Liver (tissue), 9 donors: ENCODE results near the gene SLC4A11. TPM values are rescaled to one million over a fixed set of nuclear protein-coding genes. Genes with fewer than 3 reads are reported as not detected.

Experiments used
- DNase-seq: peaks from one replicate; pipeline ENCODE4 v3.0.0-alpha.2; 2017; ENCODE audit warnings: low spot score
- H3K27ac ChIP-seq, 2 donors: one replicate each; pipeline ENCODE4 v1.7.0; 2013; ENCODE audit warnings: inconsistent platforms in 2 of 2, low read length in 2 of 2, control low read depth in 1 of 2, low read depth in 1 of 2, mild to moderate bottlenecking in 1 of 2
- H3K27me3 ChIP-seq, 4 donors: one replicate each; pipeline versions ENCODE4 v1.6.1 to v1.7.0; 2013; ENCODE audit warnings: low read length in 3 of 4, inconsistent platforms in 1 of 4, mild to moderate bottlenecking in 1 of 4, moderate library complexity in 1 of 4; ENCODE audit not compliant: control insufficient read depth in 4 of 4, insufficient read depth in 4 of 4
- H3K36me3 ChIP-seq, 4 donors: one replicate each; pipeline versions ENCODE4 v1.6.1 to v1.7.0; 2013; ENCODE audit warnings: low read length in 3 of 4, mild to moderate bottlenecking in 3 of 4, low read depth in 1 of 4, moderate library complexity in 1 of 4; ENCODE audit not compliant: control insufficient read depth in 4 of 4, insufficient read depth in 3 of 4
- H3K4me1 ChIP-seq, 4 donors: one replicate each; pipeline versions ENCODE4 v1.6.1 to v1.7.0; 2013; ENCODE audit warnings: low read length in 3 of 4, mild to moderate bottlenecking in 3 of 4, moderate library complexity in 1 of 4; ENCODE audit not compliant: control insufficient read depth in 4 of 4, insufficient read depth in 4 of 4
- H3K4me3 ChIP-seq, 3 donors: one replicate each; pipeline versions ENCODE4 v1.6.1 to v1.7.0; 2013; ENCODE audit warnings: low read length in 3 of 3, control low read depth in 1 of 3, low read depth in 1 of 3, mild to moderate bottlenecking in 1 of 3
- H3K9ac ChIP-seq, 2 donors: one replicate each; pipeline ENCODE4 v1.7.0; 2013; ENCODE audit warnings: low read length in 2 of 2, mild to moderate bottlenecking in 2 of 2, moderate library complexity in 2 of 2, control low read depth in 1 of 2, low read depth in 1 of 2
- H3K9me3 ChIP-seq, 4 donors: one replicate each; pipeline versions ENCODE4 v1.6.1 to v1.7.0; 2013; ENCODE audit warnings: low read length in 3 of 4; ENCODE audit not compliant: control insufficient read depth in 4 of 4
- ATF3 ChIP-seq: IDR thresholded peaks from 2 replicates; pipeline ENCODE4 v1.6.1; 2016; ENCODE audit warnings: antibody characterized with exemption
- CTCF ChIP-seq: fragments of 150-350 bp; IDR thresholded peaks from 2 replicates; pipeline ENCODE4 v1.5.1; 2017; ENCODE audit warnings: improper control_type of control experiment, low read depth, low read length; ENCODE audit not compliant: missing input control
- EGR1 ChIP-seq, 2 donors: IDR thresholded peaks; 2 replicates each; pipeline ENCODE4 v1.6.1; 2016 to 2018; ENCODE audit warnings: antibody characterized with exemption in 2 of 2, low read depth in 2 of 2
- FOXA1 ChIP-seq: IDR thresholded peaks from 2 replicates; pipeline ENCODE4 v1.6.1; 2016; ENCODE audit warnings: antibody characterized with exemption
- FOXA2 ChIP-seq: IDR thresholded peaks from 2 replicates; pipeline ENCODE4 v1.6.1; 2016; ENCODE audit warnings: antibody characterized with exemption
- GABPA ChIP-seq, 2 donors: IDR thresholded peaks in 1 of 2; conservative IDR thresholded peaks in 1 of 2; 2 replicates each; pipeline ENCODE4 v1.6.1; 2016; ENCODE audit warnings: antibody characterized with exemption in 2 of 2, mild to moderate bottlenecking in 1 of 2, moderate library complexity in 1 of 2
- HNF4A ChIP-seq, 2 donors: conservative IDR thresholded peaks; 2 replicates each; pipeline ENCODE4 v1.6.1; 2016; ENCODE audit warnings: antibody characterized with exemption in 2 of 2, mild to moderate bottlenecking in 2 of 2
- HNF4G ChIP-seq: IDR thresholded peaks from 2 replicates; pipeline ENCODE4 v1.6.1; 2016; ENCODE audit warnings: antibody characterized with exemption
- JUND ChIP-seq, 2 donors: IDR thresholded peaks; 2 replicates each; pipeline ENCODE4 v1.6.1; 2016; ENCODE audit warnings: antibody characterized with exemption in 2 of 2
- NR2F2 ChIP-seq: IDR thresholded peaks from 2 replicates; pipeline ENCODE4 v1.6.1; 2016; ENCODE audit warnings: antibody characterized with exemption
- RAD21 ChIP-seq, 2 donors: IDR thresholded peaks; 2 replicates each; pipeline ENCODE4 v1.6.1; 2016; ENCODE audit warnings: antibody characterized with exemption in 2 of 2, mild to moderate bottlenecking in 2 of 2
- REST ChIP-seq: IDR thresholded peaks from 2 replicates; pipeline ENCODE4 v1.6.1; 2016; ENCODE audit warnings: antibody characterized with exemption, mild to moderate bottlenecking
- RXRA ChIP-seq, 2 donors: IDR thresholded peaks; 2 replicates each; pipeline ENCODE4 v1.6.1; 2017 to 2018; ENCODE audit warnings: antibody characterized with exemption in 2 of 2, mild to moderate bottlenecking in 1 of 2
- SP1 ChIP-seq: IDR thresholded peaks from 2 replicates; pipeline ENCODE4 v1.6.1; 2018; ENCODE audit warnings: antibody characterized with exemption, mild to moderate bottlenecking
- TAF1 ChIP-seq: conservative IDR thresholded peaks from 2 replicates; pipeline ENCODE4 v1.6.1; 2016; ENCODE audit warnings: antibody characterized with exemption, mild to moderate bottlenecking
- YY1 ChIP-seq: IDR thresholded peaks from 2 replicates; pipeline ENCODE4 v1.6.1; 2016; ENCODE audit warnings: antibody characterized with exemption, mild to moderate bottlenecking
- ZBTB33 ChIP-seq: IDR thresholded peaks from 2 replicates; pipeline ENCODE4 v1.6.1; 2016; ENCODE audit warnings: antibody characterized with exemption
- WGBS: extraction: QIAGEN DNeasy Blood & Tissue Kit; methylation state at CpG from one replicate; pipeline ENCODE4 v1.1.7; 2013; 5-methylcytosine and 5-hydroxymethylcytosine counted together
- polyA plus RNA-seq, 2 donors: library from polyadenylated mRNA; stranded (reverse) in 1 of 2; unstranded in 1 of 2; fragments of 200-250 nt in 1 of 2; fragments of >200 nt in 1 of 2; fragmentation: Nextera tagmentation in 1 of 2; extraction: Ambion mirVana in 1 of 2; gene quantifications; one replicate each; pipeline versions ENCODE4 v1.2.1 to v1.2.3, GENCODE V29; 2013 to 2015
- total RNA-seq, 2 donors: library from RNA; depleted of rRNA; stranded (reverse); fragments of >200 nt; gene quantifications; one replicate each; pipeline ENCODE4 v1.2.3, GENCODE V29; 2014
- TF ChIP-seq, protein P1 (sequence below): IDR thresholded peaks from 2 replicates; pipeline ENCODE4 v1.6.1; 2016; ENCODE audit warnings: antibody characterized with exemption
- donor health status: healthy.
- donor health status: healthy.
- donor health status: healthy.
- donor health status: healthy.
- donor health status: healthy.

The SLC4A11 gene
- total and polyA plus RNA-seq, 4 donors: under 0.01 to 0.13 (median 0.06) TPM

GRCh38 chr20:3233991-3234498 is 4.9 kb downstream of the SLC4A11 start:
- WGBS: 93% methylated on average over 25 of the region's 25 CpGs
- Histone ChIP-seq H3K36me3 (no peaks in the 10 kb centered on the region), H3K9ac (no peak overlapping the region), H3K27me3 (peaks cover 0 to 2% (median 0%) of the 10 kb centered on the region in 4 donors), H3K4me3 (no peak overlapping the region), H3K9me3 (no peaks in the 10 kb centered on the region), H3K27ac (no peak overlapping the region), H3K4me1 (peaks cover 3 to 13% (median 7%) of the 10 kb centered on the region in 4 donors)
- TF ChIP-seq SP1 (no peak), CTCF (no peak), FOXA1 (no peak), EGR1 (IDR thresholded peaks at IDR 0.05; ENCODE audit: low read depth in 2 of 2) (no peak)
- DNase-seq: no peak

- Histone ChIP-seq H3K27me3 (peaks cover 0 to 2% (median 0%) of the 10 kb centered on the region in 4 donors), H3K9me3 (no peaks in the 10 kb centered on the region), H3K36me3 (no peaks in the 10 kb centered on the region), H3K4me3 (no peak overlapping the region), H3K4me1 (peaks cover under 1 to 6% (median 2%) of the 10 kb centered on the region in 4 donors), H3K27ac (no peak overlapping the region), H3K9ac (no peak overlapping the region)
- 93% methylated on average over 32 of the region's 32 CpGs for WGBS
- no peak for DNase-seq
- no peak for TF ChIP-seq RAD21 (IDR thresholded peaks at IDR 0.05)
- no peak for TF ChIP-seq ATF3
- no peak for TF ChIP-seq ZBTB33
- TF ChIP-seq FOXA1: no peak
- no peak for TF ChIP-seq SP1
- no peak for TF ChIP-seq NR2F2
These were observed 5.6 kb downstream of the SLC4A11 start for GRCh38 chr20:3233131-3233990.

GRCh38 chr20:3231889-3232588 is 7.0 kb downstream of the SLC4A11 start:
- Histone ChIP-seq H3K9me3 (no peaks in the 10 kb centered on the region), H3K4me3 (no peak overlapping the region), H3K27ac (no peak overlapping the region), H3K4me1 (no peaks in the 10 kb centered on the region), H3K27me3 (no peaks in the 10 kb centered on the region), H3K9ac (no peak overlapping the region), H3K36me3 (no peaks in the 10 kb centered on the region)
- no peak for DNase-seq
- 84% methylated on average over 15 of the region's 15 CpGs for WGBS
- TF ChIP-seq SP1 (no peak), FOXA2 (no peak), RAD21 (IDR thresholded peaks at IDR 0.05) (no peak), HNF4G (no peak), TAF1 (no peak), ATF3 (no peak), HNF4A (conservative IDR thresholded peaks at IDR 0.05) (no peak), RXRA (IDR thresholded peaks at IDR 0.05) (no peak), JUND (IDR thresholded peaks at IDR 0.05) (no peak), YY1 (no peak), FOXA1 (no peak), GABPA (IDR thresholded peaks at IDR 0.05 in 1 of 2, conservative IDR thresholded peaks at IDR 0.05 in 1 of 2) (no peak), REST (no peak)
- TF ChIP-seq, protein P1, sequence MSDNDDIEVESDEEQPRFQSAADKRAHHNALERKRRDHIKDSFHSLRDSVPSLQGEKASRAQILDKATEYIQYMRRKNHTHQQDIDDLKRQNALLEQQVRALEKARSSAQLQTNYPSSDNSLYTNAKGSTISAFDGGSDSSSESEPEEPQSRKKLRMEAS: no peak
